ENCODE measurements around the gene VWA5B2. TPM values are rescaled to one million over a fixed set of nuclear protein-coding genes. Genes with fewer than 3 reads are reported as not detected.

The VWA5B2 gene
- total RNA-seq, 4 donors from 2014 or later, result 0.95 to 5.0 (median 1.4) TPM; not detected in 1

DNA sequence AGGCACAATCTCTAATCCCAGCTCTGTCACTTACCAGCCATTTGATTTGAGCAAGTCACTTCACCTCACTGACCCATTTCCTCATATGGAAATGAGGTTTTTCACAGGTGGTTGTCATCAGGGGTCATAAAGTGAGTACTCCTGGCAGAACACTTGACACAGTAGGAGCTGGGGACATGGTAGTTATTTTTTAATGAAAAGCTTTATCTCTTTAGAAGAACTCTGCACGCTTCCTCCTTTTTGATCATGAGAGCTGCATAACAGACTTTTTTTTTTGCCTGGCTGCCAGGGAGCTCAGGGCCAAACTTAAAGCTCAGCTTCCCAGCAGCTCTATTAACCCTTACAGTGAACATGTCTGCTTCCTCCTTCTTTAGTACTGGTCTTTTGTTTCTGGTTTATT lies 8.4 kb downstream of the VWA5B2 start:
- no peak overlapping the region for H3K27ac ChIP-seq
- TF ChIP-seq EP300 (IDR thresholded peaks at IDR 0.05; ENCODE audit: low read depth) (no peak), POLR2A (IDR thresholded peaks at IDR 0.05) (no peak), POLR2AphosphoS5 (IDR thresholded peaks at IDR 0.05) (no peak), CTCF (IDR thresholded peaks at IDR 0.05) (no peak)
- H3K36me3 ChIP-seq, result no peaks in the 10 kb centered on the region
- intact Hi-C loops (cut with DNase I; ENCODE audit: low total_unique reads) (loop anchor here (10.0 kb wide), 2 partner anchors 93 to 343 kb away; no protein-coding TSS in a partner anchor), in situ Hi-C loops (cut with MboI; ENCODE audit: low pct_ligation_motif_present in 1 of 4, low pct_unique_long_range_greater_than_20kb in 1 of 4, low sequenced_read_pairs in 3 of 4) (loop anchor here in 3 of 4 donors (25.0 kb wide), 2 partner anchors 101 to 351 kb away; partner anchors contain the start of genes PARL (in 3 of the 3) and EIF2B5 (in 1 of the 3))
- H3K4me1 ChIP-seq, result peaks cover 0 to 5% (median 2%) of the 10 kb centered on the region in 4 donors
- DNase-seq, result no peak
- no peak overlapping the region for H3K4me3 ChIP-seq
- H3K27me3 ChIP-seq, result peaks cover 8% of the 10 kb centered on the region
- 14 to 50% methylated on average over 1 of the region's 1 CpG for WGBS, 2 donors (ENCODE audit: low coverage in 1 of 2)
- no peaks in the 10 kb centered on the region for H3K9me3 ChIP-seq

GRCh38 chr3:184238246-184238818 lies 8.9 kb downstream of the VWA5B2 start:
- Histone ChIP-seq H3K27ac (no peak overlapping the region), H3K27me3 (peaks cover 3% of the 10 kb centered on the region), H3K9me3 (no peaks in the 10 kb centered on the region), H3K4me3 (no peak overlapping the region), H3K36me3 (peaks cover 0 to 2% (median 0%) of the 10 kb centered on the region in 4 donors), H3K4me1 (peaks cover 0 to 5% (median 2%) of the 10 kb centered on the region in 4 donors)
- no peak for TF ChIP-seq EP300 (IDR thresholded peaks at IDR 0.05; ENCODE audit: low read depth)
- TF ChIP-seq POLR2AphosphoS5 (IDR thresholded peaks at IDR 0.05), result no peak
- no peak for TF ChIP-seq POLR2A (IDR thresholded peaks at IDR 0.05)
- TF ChIP-seq CTCF (IDR thresholded peaks at IDR 0.05), result no peak
- in situ Hi-C loops (cut with MboI; ENCODE audit: low pct_ligation_motif_present in 1 of 4, low pct_unique_long_range_greater_than_20kb in 1 of 4, low sequenced_read_pairs in 3 of 4) (loop anchor here in 3 of 4 donors (25.0 kb wide), 2 partner anchors 101 to 351 kb away; partner anchors contain the start of genes PARL (in 3 of the 3) and EIF2B5 (in 1 of the 3)), intact Hi-C loops (cut with DNase I; ENCODE audit: low total_unique reads) (loop anchor here (10.0 kb wide), 2 partner anchors 94 to 344 kb away; no protein-coding TSS in a partner anchor)
- no peak for DNase-seq
- WGBS, 2 donors (ENCODE audit: low coverage in 1 of 2), result 77 to 100% methylated on average over 1 to 13 of the region's 13 CpGs

DNA sequence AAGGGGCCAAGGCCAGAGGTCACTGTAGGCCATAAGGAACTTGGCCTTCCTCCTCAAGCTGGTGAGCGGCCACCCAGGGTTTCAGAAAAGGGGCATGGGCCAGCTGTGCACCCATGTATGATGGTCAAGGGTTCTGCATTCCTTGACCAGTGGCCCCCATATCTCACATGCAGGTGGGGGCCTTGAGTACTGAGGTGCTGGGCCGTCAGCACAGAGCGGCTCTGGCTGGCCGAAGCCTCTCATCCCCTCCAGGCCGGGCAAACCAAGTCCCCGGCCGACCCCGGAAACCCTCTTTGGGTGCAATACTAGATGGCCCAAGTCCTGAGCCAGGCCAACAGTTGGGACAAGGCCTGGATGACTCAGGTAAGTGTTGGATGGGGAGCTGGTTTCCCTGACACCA lies 9.8 kb downstream of the VWA5B2 start:
- H3K4me1 ChIP-seq, result peaks cover 0 to 5% (median 2%) of the 10 kb centered on the region in 4 donors
- H3K9me3 ChIP-seq, result no peaks in the 10 kb centered on the region
- H3K36me3 ChIP-seq, result peaks cover 0 to 11% (median 3%) of the 10 kb centered on the region in 4 donors
- intact Hi-C loops (cut with DNase I; ENCODE audit: low total_unique reads), result loop anchor here (10.0 kb wide), 2 partner anchors 94 to 344 kb away; no protein-coding TSS in a partner anchor
- DNase-seq, result no peak
- no peak overlapping the region for H3K27ac ChIP-seq
- TF ChIP-seq POLR2A (IDR thresholded peaks at IDR 0.05), result no peak
- TF ChIP-seq EP300 (IDR thresholded peaks at IDR 0.05; ENCODE audit: low read depth), result no peak
- TF ChIP-seq CTCF (IDR thresholded peaks at IDR 0.05), result no peak
- no peak for TF ChIP-seq POLR2AphosphoS5 (IDR thresholded peaks at IDR 0.05)
- H3K27me3 ChIP-seq, result no peaks in the 10 kb centered on the region
- in situ Hi-C loops (cut with MboI; ENCODE audit: low pct_ligation_motif_present in 1 of 4, low pct_unique_long_range_greater_than_20kb in 1 of 4, low sequenced_read_pairs in 3 of 4), result loop anchor here in 3 of 4 donors (25.0 kb wide), 2 partner anchors 102 to 352 kb away; partner anchors contain the start of genes PARL (in 3 of the 3) and EIF2B5 (in 1 of the 3)
- WGBS, 2 donors (ENCODE audit: low coverage in 1 of 2), result 94% methylated on average over 8 of the region's 8 CpGs; no CpG with 5 or more reads in 1 of the 2 donors
- no peak overlapping the region for H3K4me3 ChIP-seq

- in situ Hi-C loops (cut with MboI; ENCODE audit: low pct_ligation_motif_present in 1 of 4, low pct_unique_long_range_greater_than_20kb in 1 of 4, low sequenced_read_pairs in 3 of 4), result loop anchor here in 3 of 4 donors (25.0 kb wide), 2 partner anchors 102 to 352 kb away; partner anchors contain the start of genes PARL (in 3 of the 3) and EIF2B5 (in 1 of the 3)
- no peaks in the 10 kb centered on the region for H3K27me3 ChIP-seq
- H3K9me3 ChIP-seq, result no peaks in the 10 kb centered on the region
- H3K4me3 ChIP-seq, result no peak overlapping the region
- H3K36me3 ChIP-seq, result peaks cover 0 to 15% (median 6%) of the 10 kb centered on the region in 4 donors
- TF ChIP-seq CTCF (IDR thresholded peaks at IDR 0.05) (no peak), POLR2A (IDR thresholded peaks at IDR 0.05) (no peak), EP300 (IDR thresholded peaks at IDR 0.05; ENCODE audit: low read depth) (no peak), POLR2AphosphoS5 (IDR thresholded peaks at IDR 0.05) (no peak)
- DNase-seq, result no peak
- WGBS, 2 donors (ENCODE audit: low coverage in 1 of 2), result 82% methylated on average over 7 of the region's 7 CpGs; no CpG with 5 or more reads in 1 of the 2 donors
- H3K27ac ChIP-seq, result no peak overlapping the region
- intact Hi-C loops (cut with DNase I; ENCODE audit: low total_unique reads), result loop anchor here (10.0 kb wide), 2 partner anchors 95 to 345 kb away; no protein-coding TSS in a partner anchor
- H3K4me1 ChIP-seq, result peaks cover 0 to 5% (median 2%) of the 10 kb centered on the region in 4 donors
Observed at GRCh38 chr3:184239708-184240107, 10.3 kb downstream of the VWA5B2 start.
